ENCODE measurements around the gene MLANA.

Gene MLANA

GRCh38 chr9:5909976-5910375, 19.3 kb downstream of the MLANA start:
- no peak overlapping the region for H3K27ac ChIP-seq
- DNase-seq (ENCODE audit: low spot score), result no peak
- CTCF ChIA-PET, result no interaction called here
- TF ChIP-seq, protein P1, sequence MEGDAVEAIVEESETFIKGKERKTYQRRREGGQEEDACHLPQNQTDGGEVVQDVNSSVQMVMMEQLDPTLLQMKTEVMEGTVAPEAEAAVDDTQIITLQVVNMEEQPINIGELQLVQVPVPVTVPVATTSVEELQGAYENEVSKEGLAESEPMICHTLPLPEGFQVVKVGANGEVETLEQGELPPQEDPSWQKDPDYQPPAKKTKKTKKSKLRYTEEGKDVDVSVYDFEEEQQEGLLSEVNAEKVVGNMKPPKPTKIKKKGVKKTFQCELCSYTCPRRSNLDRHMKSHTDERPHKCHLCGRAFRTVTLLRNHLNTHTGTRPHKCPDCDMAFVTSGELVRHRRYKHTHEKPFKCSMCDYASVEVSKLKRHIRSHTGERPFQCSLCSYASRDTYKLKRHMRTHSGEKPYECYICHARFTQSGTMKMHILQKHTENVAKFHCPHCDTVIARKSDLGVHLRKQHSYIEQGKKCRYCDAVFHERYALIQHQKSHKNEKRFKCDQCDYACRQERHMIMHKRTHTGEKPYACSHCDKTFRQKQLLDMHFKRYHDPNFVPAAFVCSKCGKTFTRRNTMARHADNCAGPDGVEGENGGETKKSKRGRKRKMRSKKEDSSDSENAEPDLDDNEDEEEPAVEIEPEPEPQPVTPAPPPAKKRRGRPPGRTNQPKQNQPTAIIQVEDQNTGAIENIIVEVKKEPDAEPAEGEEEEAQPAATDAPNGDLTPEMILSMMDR (conservative IDR thresholded peaks at IDR 0.05; ENCODE audit: low read depth), result no peak
- POLR2A ChIA-PET (ENCODE audit: low non-redundant PET), result no interaction called here

GRCh38 chr9:5910413-5911057, 19.8 kb downstream of the MLANA start:
- POLR2A ChIA-PET (ENCODE audit: low non-redundant PET), result no interaction called here
- H3K27ac ChIP-seq, result no peak overlapping the region
- DNase-seq (ENCODE audit: low spot score), result no peak
- CTCF ChIA-PET, result interaction anchor here (0.6 kb wide), 1 partner anchor 111 kb away, joined by 6 read pairs; no protein-coding TSS in a partner anchor
- TF ChIP-seq, protein P1 (conservative IDR thresholded peaks at IDR 0.05; ENCODE audit: low read depth), result no peak

- ChIA-PET CTCF (no interaction called here), POLR2A (ENCODE audit: low non-redundant PET) (no interaction called here)
- no peak for DNase-seq (ENCODE audit: low spot score)
These were observed 24.7 kb downstream of the MLANA start for GRCh38 chr9:5915438-5915837.

DNA sequence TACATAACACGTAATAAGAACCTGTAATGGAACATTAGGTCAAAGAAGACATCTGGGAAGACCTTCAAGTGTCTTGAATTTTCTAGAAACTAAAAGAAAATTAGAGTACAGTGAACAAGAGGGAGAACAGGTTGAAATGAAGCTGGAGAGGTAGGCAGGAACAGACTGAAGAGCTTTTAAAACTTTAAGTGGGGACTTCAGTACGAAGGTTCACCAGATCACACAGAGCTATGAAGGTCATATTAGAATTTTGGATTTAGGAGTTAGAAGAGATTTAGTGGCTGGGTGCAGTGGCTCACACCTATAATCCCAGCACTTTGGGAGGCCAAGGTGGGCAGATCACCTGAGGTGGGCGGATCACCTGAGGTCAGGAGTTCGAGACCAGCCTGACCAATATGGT, 26.6 kb downstream of the MLANA start:
- no peak overlapping the region for H3K27ac ChIP-seq
- TF ChIP-seq, protein P1 (conservative IDR thresholded peaks at IDR 0.05; ENCODE audit: low read depth), result no peak
- ChIA-PET POLR2A (ENCODE audit: low non-redundant PET) (no interaction called here), CTCF (no interaction called here)
- no peak for DNase-seq (ENCODE audit: low spot score)

More at GRCh38 chr9:5915438-5915837, 24.7 kb downstream of the MLANA start:
- TF ChIP-seq, protein P1 (conservative IDR thresholded peaks at IDR 0.05; ENCODE audit: low read depth), result no peak
- no peak overlapping the region for H3K27ac ChIP-seq

DNA sequence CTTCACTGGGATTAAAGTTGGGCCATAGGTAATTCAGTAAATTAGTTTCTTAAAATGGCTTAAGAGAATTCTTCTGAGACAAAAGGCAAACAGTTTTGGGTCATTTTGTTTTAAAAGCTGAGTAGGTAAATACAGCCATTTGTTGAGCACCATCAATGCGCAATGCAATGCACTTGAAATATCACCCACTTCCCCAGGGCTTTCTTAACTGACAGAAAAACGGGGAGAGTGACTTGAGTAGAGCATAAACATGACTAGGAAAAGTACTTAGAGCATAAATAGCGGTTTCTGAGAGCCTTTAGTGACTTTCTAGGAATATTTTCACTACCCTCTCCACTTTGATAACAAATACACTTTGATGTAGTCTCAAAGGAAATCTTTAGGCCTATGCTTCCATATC, 27.2 kb downstream of the MLANA start:
- CTCF ChIA-PET, result no interaction called here
- no peak for DNase-seq (ENCODE audit: low spot score)
- TF ChIP-seq, protein P1 (conservative IDR thresholded peaks at IDR 0.05; ENCODE audit: low read depth), result no peak
- POLR2A ChIA-PET (ENCODE audit: low non-redundant PET), result no interaction called here
- H3K27ac ChIP-seq, result no peak overlapping the region

DNA sequence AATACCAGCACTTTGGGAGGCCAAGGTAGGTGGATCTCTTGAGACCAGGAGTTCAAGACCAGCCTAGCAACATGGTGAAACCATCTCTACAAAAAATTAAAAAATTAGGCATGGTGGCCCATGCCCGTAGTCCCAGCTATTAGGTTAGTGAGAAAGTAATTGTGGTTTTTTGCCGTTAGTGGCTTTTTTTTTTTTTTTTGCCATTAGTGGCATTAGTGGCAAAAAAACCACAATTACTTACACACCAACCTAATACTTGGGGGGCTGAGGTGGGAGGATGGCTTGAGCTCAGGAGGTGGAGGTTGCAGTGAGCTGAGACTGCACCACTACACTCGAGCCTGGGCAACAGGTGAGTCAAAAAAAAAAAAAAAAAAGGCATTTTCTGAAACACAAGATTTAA, 27.8 kb downstream of the MLANA start:
- POLR2A ChIA-PET (ENCODE audit: low non-redundant PET), result no interaction called here
- TF ChIP-seq, protein P1 (conservative IDR thresholded peaks at IDR 0.05; ENCODE audit: low read depth), result no peak
- DNase-seq (ENCODE audit: low spot score), result no peak
- CTCF ChIA-PET, result no interaction called here
- H3K27ac ChIP-seq, result no peak overlapping the region
